Liver (tissue), 9 donors: Measurements from ENCODE around the gene RBM20. TPM values are rescaled to one million over a fixed set of nuclear protein-coding genes. Genes with fewer than 3 reads are reported as not detected.

Experiments
- DNase-seq: peaks from one replicate; pipeline ENCODE4 v3.0.0-alpha.2; 2017; ENCODE audit warnings: low spot score
- H3K27ac ChIP-seq, 2 donors: one replicate each; pipeline ENCODE4 v1.7.0; 2013; ENCODE audit warnings: inconsistent platforms in 2 of 2, low read length in 2 of 2, control low read depth in 1 of 2, low read depth in 1 of 2, mild to moderate bottlenecking in 1 of 2
- H3K27me3 ChIP-seq, 4 donors: one replicate each; pipeline versions ENCODE4 v1.6.1 to v1.7.0; 2013; ENCODE audit warnings: low read length in 3 of 4, inconsistent platforms in 1 of 4, mild to moderate bottlenecking in 1 of 4, moderate library complexity in 1 of 4; ENCODE audit not compliant: control insufficient read depth in 4 of 4, insufficient read depth in 4 of 4
- H3K36me3 ChIP-seq, 4 donors: one replicate each; pipeline versions ENCODE4 v1.6.1 to v1.7.0; 2013; ENCODE audit warnings: low read length in 3 of 4, mild to moderate bottlenecking in 3 of 4, low read depth in 1 of 4, moderate library complexity in 1 of 4; ENCODE audit not compliant: control insufficient read depth in 4 of 4, insufficient read depth in 3 of 4
- H3K4me1 ChIP-seq, 4 donors: one replicate each; pipeline versions ENCODE4 v1.6.1 to v1.7.0; 2013; ENCODE audit warnings: low read length in 3 of 4, mild to moderate bottlenecking in 3 of 4, moderate library complexity in 1 of 4; ENCODE audit not compliant: control insufficient read depth in 4 of 4, insufficient read depth in 4 of 4
- H3K4me3 ChIP-seq, 3 donors: one replicate each; pipeline versions ENCODE4 v1.6.1 to v1.7.0; 2013; ENCODE audit warnings: low read length in 3 of 3, control low read depth in 1 of 3, low read depth in 1 of 3, mild to moderate bottlenecking in 1 of 3
- H3K9ac ChIP-seq, 2 donors: one replicate each; pipeline ENCODE4 v1.7.0; 2013; ENCODE audit warnings: low read length in 2 of 2, mild to moderate bottlenecking in 2 of 2, moderate library complexity in 2 of 2, control low read depth in 1 of 2, low read depth in 1 of 2
- H3K9me3 ChIP-seq, 4 donors: one replicate each; pipeline versions ENCODE4 v1.6.1 to v1.7.0; 2013; ENCODE audit warnings: low read length in 3 of 4; ENCODE audit not compliant: control insufficient read depth in 4 of 4
- EGR1 ChIP-seq, 2 donors: IDR thresholded peaks; 2 replicates each; pipeline ENCODE4 v1.6.1; 2016 to 2018; ENCODE audit warnings: antibody characterized with exemption in 2 of 2, low read depth in 2 of 2
- FOXA1 ChIP-seq: IDR thresholded peaks from 2 replicates; pipeline ENCODE4 v1.6.1; 2016; ENCODE audit warnings: antibody characterized with exemption
- FOXA2 ChIP-seq: IDR thresholded peaks from 2 replicates; pipeline ENCODE4 v1.6.1; 2016; ENCODE audit warnings: antibody characterized with exemption
- GABPA ChIP-seq, 2 donors: IDR thresholded peaks in 1 of 2; conservative IDR thresholded peaks in 1 of 2; 2 replicates each; pipeline ENCODE4 v1.6.1; 2016; ENCODE audit warnings: antibody characterized with exemption in 2 of 2, mild to moderate bottlenecking in 1 of 2, moderate library complexity in 1 of 2
- HNF4A ChIP-seq, 2 donors: conservative IDR thresholded peaks; 2 replicates each; pipeline ENCODE4 v1.6.1; 2016; ENCODE audit warnings: antibody characterized with exemption in 2 of 2, mild to moderate bottlenecking in 2 of 2
- HNF4G ChIP-seq: IDR thresholded peaks from 2 replicates; pipeline ENCODE4 v1.6.1; 2016; ENCODE audit warnings: antibody characterized with exemption
- JUND ChIP-seq, 2 donors: IDR thresholded peaks; 2 replicates each; pipeline ENCODE4 v1.6.1; 2016; ENCODE audit warnings: antibody characterized with exemption in 2 of 2
- NR2F2 ChIP-seq: IDR thresholded peaks from 2 replicates; pipeline ENCODE4 v1.6.1; 2016; ENCODE audit warnings: antibody characterized with exemption
- RAD21 ChIP-seq, 2 donors: IDR thresholded peaks; 2 replicates each; pipeline ENCODE4 v1.6.1; 2016; ENCODE audit warnings: antibody characterized with exemption in 2 of 2, mild to moderate bottlenecking in 2 of 2
- RXRA ChIP-seq, 2 donors: IDR thresholded peaks; 2 replicates each; pipeline ENCODE4 v1.6.1; 2017 to 2018; ENCODE audit warnings: antibody characterized with exemption in 2 of 2, mild to moderate bottlenecking in 1 of 2
- SP1 ChIP-seq: IDR thresholded peaks from 2 replicates; pipeline ENCODE4 v1.6.1; 2018; ENCODE audit warnings: antibody characterized with exemption, mild to moderate bottlenecking
- TAF1 ChIP-seq: conservative IDR thresholded peaks from 2 replicates; pipeline ENCODE4 v1.6.1; 2016; ENCODE audit warnings: antibody characterized with exemption, mild to moderate bottlenecking
- YY1 ChIP-seq: IDR thresholded peaks from 2 replicates; pipeline ENCODE4 v1.6.1; 2016; ENCODE audit warnings: antibody characterized with exemption, mild to moderate bottlenecking
- WGBS: extraction: QIAGEN DNeasy Blood & Tissue Kit; methylation state at CpG from one replicate; pipeline ENCODE4 v1.1.7; 2013; 5-methylcytosine and 5-hydroxymethylcytosine counted together
- polyA plus RNA-seq, 2 donors: library from polyadenylated mRNA; stranded (reverse) in 1 of 2; unstranded in 1 of 2; fragments of 200-250 nt in 1 of 2; fragments of >200 nt in 1 of 2; fragmentation: Nextera tagmentation in 1 of 2; extraction: Ambion mirVana in 1 of 2; gene quantifications; one replicate each; pipeline versions ENCODE4 v1.2.1 to v1.2.3, GENCODE V29; 2013 to 2015
- total RNA-seq, 2 donors: library from RNA; depleted of rRNA; stranded (reverse); fragments of >200 nt; gene quantifications; one replicate each; pipeline ENCODE4 v1.2.3, GENCODE V29; 2014
- TF ChIP-seq, protein P1 (sequence below): fragments of 150-350 bp; IDR thresholded peaks from 2 replicates; pipeline ENCODE4 v1.5.1; 2017; ENCODE audit warnings: improper control_type of control experiment, low read depth, low read length; ENCODE audit not compliant: missing input control
- TF ChIP-seq, protein P2 (sequence below): IDR thresholded peaks from 2 replicates; pipeline ENCODE4 v1.6.1; 2016; ENCODE audit warnings: antibody characterized with exemption
- TF ChIP-seq, protein P3 (sequence below): IDR thresholded peaks from 2 replicates; pipeline ENCODE4 v1.6.1; 2016; ENCODE audit warnings: antibody characterized with exemption, mild to moderate bottlenecking
- TF ChIP-seq, protein P4 (sequence below): IDR thresholded peaks from 2 replicates; pipeline ENCODE4 v1.6.1; 2016; ENCODE audit warnings: antibody characterized with exemption
- TF ChIP-seq, protein P5 (sequence below): IDR thresholded peaks from 2 replicates; pipeline ENCODE4 v1.6.1; 2016; ENCODE audit warnings: antibody characterized with exemption
- donor health status: healthy.
- donor health status: healthy.
- donor health status: healthy.
- donor health status: healthy.
- donor health status: healthy.

Gene RBM20
- total and polyA plus RNA-seq, 4 donors, result 0.03 to 0.08 (median 0.05) TPM; not detected in 1

DNA sequence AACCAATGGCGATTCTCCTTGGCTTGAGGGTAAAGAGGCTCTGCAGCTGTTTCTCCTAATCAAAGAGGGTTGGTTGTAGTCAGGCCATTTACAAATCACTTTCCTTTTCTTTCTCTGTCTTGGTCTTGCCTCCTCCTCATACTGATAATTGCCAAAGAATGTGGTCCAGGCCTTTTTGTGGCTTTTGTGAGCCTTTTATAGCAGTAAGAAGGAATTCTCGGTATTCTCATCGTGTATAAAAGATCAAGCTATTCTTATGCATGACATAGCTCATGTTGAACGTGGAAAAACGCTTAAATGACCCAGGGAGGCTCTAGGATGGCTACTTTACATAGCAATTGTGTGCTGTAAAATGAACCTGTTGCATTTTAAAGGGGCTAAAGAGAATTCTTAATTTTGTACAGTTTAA lies 62.6 kb downstream of the RBM20 start:
- Histone ChIP-seq H3K4me3 (no peak overlapping the region), H3K27ac (no peak overlapping the region), H3K9me3 (no peaks in the 10 kb centered on the region), H3K4me1 (peaks cover 0 to 24% (median 19%) of the 10 kb centered on the region in 4 donors), H3K27me3 (no peaks in the 10 kb centered on the region), H3K9ac (no peak overlapping the region), H3K36me3 (no peaks in the 10 kb centered on the region)
- TF ChIP-seq NR2F2 (no peak), RAD21 (IDR thresholded peaks at IDR 0.05) (no peak), TAF1 (no peak), FOXA2 (no peak), EGR1 (IDR thresholded peaks at IDR 0.05; ENCODE audit: low read depth in 2 of 2) (no peak), GABPA (IDR thresholded peaks at IDR 0.05 in 1 of 2, conservative IDR thresholded peaks at IDR 0.05 in 1 of 2) (no peak), YY1 (no peak), FOXA1 (no peak), SP1 (no peak), JUND (IDR thresholded peaks at IDR 0.05) (no peak), RXRA (IDR thresholded peaks at IDR 0.05) (no peak), HNF4G (no peak), HNF4A (conservative IDR thresholded peaks at IDR 0.05) (no peak)
- TF ChIP-seq, protein P1, sequence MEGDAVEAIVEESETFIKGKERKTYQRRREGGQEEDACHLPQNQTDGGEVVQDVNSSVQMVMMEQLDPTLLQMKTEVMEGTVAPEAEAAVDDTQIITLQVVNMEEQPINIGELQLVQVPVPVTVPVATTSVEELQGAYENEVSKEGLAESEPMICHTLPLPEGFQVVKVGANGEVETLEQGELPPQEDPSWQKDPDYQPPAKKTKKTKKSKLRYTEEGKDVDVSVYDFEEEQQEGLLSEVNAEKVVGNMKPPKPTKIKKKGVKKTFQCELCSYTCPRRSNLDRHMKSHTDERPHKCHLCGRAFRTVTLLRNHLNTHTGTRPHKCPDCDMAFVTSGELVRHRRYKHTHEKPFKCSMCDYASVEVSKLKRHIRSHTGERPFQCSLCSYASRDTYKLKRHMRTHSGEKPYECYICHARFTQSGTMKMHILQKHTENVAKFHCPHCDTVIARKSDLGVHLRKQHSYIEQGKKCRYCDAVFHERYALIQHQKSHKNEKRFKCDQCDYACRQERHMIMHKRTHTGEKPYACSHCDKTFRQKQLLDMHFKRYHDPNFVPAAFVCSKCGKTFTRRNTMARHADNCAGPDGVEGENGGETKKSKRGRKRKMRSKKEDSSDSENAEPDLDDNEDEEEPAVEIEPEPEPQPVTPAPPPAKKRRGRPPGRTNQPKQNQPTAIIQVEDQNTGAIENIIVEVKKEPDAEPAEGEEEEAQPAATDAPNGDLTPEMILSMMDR, result no peak
- TF ChIP-seq, protein P2, sequence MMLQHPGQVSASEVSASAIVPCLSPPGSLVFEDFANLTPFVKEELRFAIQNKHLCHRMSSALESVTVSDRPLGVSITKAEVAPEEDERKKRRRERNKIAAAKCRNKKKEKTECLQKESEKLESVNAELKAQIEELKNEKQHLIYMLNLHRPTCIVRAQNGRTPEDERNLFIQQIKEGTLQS, result no peak
- TF ChIP-seq, protein P3, sequence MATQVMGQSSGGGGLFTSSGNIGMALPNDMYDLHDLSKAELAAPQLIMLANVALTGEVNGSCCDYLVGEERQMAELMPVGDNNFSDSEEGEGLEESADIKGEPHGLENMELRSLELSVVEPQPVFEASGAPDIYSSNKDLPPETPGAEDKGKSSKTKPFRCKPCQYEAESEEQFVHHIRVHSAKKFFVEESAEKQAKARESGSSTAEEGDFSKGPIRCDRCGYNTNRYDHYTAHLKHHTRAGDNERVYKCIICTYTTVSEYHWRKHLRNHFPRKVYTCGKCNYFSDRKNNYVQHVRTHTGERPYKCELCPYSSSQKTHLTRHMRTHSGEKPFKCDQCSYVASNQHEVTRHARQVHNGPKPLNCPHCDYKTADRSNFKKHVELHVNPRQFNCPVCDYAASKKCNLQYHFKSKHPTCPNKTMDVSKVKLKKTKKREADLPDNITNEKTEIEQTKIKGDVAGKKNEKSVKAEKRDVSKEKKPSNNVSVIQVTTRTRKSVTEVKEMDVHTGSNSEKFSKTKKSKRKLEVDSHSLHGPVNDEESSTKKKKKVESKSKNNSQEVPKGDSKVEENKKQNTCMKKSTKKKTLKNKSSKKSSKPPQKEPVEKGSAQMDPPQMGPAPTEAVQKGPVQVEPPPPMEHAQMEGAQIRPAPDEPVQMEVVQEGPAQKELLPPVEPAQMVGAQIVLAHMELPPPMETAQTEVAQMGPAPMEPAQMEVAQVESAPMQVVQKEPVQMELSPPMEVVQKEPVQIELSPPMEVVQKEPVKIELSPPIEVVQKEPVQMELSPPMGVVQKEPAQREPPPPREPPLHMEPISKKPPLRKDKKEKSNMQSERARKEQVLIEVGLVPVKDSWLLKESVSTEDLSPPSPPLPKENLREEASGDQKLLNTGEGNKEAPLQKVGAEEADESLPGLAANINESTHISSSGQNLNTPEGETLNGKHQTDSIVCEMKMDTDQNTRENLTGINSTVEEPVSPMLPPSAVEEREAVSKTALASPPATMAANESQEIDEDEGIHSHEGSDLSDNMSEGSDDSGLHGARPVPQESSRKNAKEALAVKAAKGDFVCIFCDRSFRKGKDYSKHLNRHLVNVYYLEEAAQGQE, result no peak
- TF ChIP-seq, protein P4, sequence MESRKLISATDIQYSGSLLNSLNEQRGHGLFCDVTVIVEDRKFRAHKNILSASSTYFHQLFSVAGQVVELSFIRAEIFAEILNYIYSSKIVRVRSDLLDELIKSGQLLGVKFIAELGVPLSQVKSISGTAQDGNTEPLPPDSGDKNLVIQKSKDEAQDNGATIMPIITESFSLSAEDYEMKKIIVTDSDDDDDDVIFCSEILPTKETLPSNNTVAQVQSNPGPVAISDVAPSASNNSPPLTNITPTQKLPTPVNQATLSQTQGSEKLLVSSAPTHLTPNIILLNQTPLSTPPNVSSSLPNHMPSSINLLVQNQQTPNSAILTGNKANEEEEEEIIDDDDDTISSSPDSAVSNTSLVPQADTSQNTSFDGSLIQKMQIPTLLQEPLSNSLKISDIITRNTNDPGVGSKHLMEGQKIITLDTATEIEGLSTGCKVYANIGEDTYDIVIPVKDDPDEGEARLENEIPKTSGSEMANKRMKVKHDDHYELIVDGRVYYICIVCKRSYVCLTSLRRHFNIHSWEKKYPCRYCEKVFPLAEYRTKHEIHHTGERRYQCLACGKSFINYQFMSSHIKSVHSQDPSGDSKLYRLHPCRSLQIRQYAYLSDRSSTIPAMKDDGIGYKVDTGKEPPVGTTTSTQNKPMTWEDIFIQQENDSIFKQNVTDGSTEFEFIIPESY, result no peak
- TF ChIP-seq, protein P5, sequence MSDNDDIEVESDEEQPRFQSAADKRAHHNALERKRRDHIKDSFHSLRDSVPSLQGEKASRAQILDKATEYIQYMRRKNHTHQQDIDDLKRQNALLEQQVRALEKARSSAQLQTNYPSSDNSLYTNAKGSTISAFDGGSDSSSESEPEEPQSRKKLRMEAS, result no peak
- WGBS, result 83% methylated on average over 5 of the region's 5 CpGs
- DNase-seq, result no peak
